SK-N-SH treated with all-trans-retinoic acid at 6 μM for 48 hours (cell line): ENCODE results near the gene FBXO38.

Source experiments
- ARNTL ChIP-seq: fragments of 450-650 bp; formaldehyde crosslinking; IDR thresholded peaks from 2 replicates; pipeline ENCODE4 v1.5.0; 2020; ENCODE audit warnings: low read depth, mild to moderate bottlenecking, moderate library complexity, borderline replicate concordance
- CSDC2 ChIP-seq: fragments of 250-450 bp; sonication (Bioruptor Pico); IDR thresholded peaks from 2 replicates; pipeline ENCODE4 v1.5.0; 2020; ENCODE audit warnings: mild to moderate bottlenecking, moderate library complexity
- GLIS3 ChIP-seq: fragments of 250-450 bp; sonication (Bioruptor Pico); IDR thresholded peaks from 2 replicates; pipeline ENCODE4 v1.5.0; 2020; ENCODE audit warnings: mild to moderate bottlenecking, moderate library complexity
- OSR1 ChIP-seq: fragments of 250-450 bp; sonication (Bioruptor Pico); IDR thresholded peaks from 2 replicates; pipeline ENCODE4 v1.8.0; 2022; ENCODE audit warnings: moderate library complexity, mild to moderate bottlenecking, inconsistent platforms
- RARB ChIP-seq: fragments of 250-450 bp; sonication (Bioruptor Pico); IDR thresholded peaks from 2 replicates; pipeline ENCODE4 v1.8.0; 2021; ENCODE audit warnings: mild to moderate bottlenecking, moderate library complexity
- TCF4 ChIP-seq: fragments of 250-450 bp; sonication (Bioruptor Pico); IDR thresholded peaks from 2 replicates; pipeline ENCODE4 v1.8.0; 2021; ENCODE audit warnings: mild to moderate bottlenecking, moderate library complexity, borderline replicate concordance
- TOX ChIP-seq: fragments of 250-450 bp; sonication (Bioruptor Pico); IDR thresholded peaks from 2 replicates; pipeline ENCODE4 v1.8.0; 2021; ENCODE audit warnings: mild to moderate bottlenecking, moderate library complexity, borderline replicate concordance
- ZC3H10 ChIP-seq: fragments of 250-450 bp; sonication (Bioruptor Pico); IDR thresholded peaks from 2 replicates; pipeline ENCODE4 v1.5.1; 2021; ENCODE audit warnings: mild to moderate bottlenecking, moderate library complexity
- ZFP3 ChIP-seq: fragments of 250-450 bp; sonication (Bioruptor Pico); IDR thresholded peaks from 2 replicates; pipeline ENCODE4 v1.5.0; 2020; ENCODE audit warnings: mild to moderate bottlenecking, moderate library complexity
- ZFP30 ChIP-seq: fragments of 450-650 bp; formaldehyde crosslinking; IDR thresholded peaks from 2 replicates; pipeline ENCODE4 v1.5.0; 2022; ENCODE audit warnings: mild to moderate bottlenecking, moderate library complexity
- ZNF565 ChIP-seq: fragments of 450-650 bp; formaldehyde crosslinking; conservative IDR thresholded peaks from 2 replicates; pipeline ENCODE4 v1.5.0; 2020; ENCODE audit warnings: low read depth, mild to moderate bottlenecking, moderate library complexity
- TF ChIP-seq, protein P1 (sequence below): fragments of 250-450 bp; sonication (Bioruptor Pico); IDR thresholded peaks from 2 replicates; pipeline ENCODE4 v1.8.0; 2020; ENCODE audit warnings: mild to moderate bottlenecking, moderate library complexity, borderline replicate concordance
- TF ChIP-seq, protein P2 (sequence below): fragments of 250-450 bp; sonication (Bioruptor Pico); IDR thresholded peaks from 2 replicates; pipeline ENCODE4 v1.5.0; 2020; ENCODE audit warnings: mild to moderate bottlenecking, moderate library complexity

DNA sequence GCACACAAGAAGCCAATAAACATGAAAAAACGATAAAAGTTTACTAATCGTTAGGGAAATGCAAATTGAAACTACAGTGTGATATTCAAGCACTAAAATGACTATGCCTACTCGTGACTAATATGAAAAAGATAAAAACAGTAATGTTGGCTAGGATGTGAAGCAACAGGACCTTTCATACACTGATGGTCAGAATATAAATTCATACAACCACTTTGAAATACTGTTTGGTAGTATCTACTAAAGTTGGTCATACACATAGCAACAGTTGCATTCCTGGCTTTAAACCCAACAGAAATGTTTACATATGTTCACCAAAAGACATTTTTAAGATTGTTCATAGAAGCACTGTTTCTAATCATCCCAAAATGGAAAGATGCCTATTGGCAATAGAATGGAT is 24.3 kb downstream of the FBXO38 start:
- no peak for TF ChIP-seq OSR1 (CRISPR knock-in tag)
- no peak for TF ChIP-seq RARB
- TF ChIP-seq, protein P1, sequence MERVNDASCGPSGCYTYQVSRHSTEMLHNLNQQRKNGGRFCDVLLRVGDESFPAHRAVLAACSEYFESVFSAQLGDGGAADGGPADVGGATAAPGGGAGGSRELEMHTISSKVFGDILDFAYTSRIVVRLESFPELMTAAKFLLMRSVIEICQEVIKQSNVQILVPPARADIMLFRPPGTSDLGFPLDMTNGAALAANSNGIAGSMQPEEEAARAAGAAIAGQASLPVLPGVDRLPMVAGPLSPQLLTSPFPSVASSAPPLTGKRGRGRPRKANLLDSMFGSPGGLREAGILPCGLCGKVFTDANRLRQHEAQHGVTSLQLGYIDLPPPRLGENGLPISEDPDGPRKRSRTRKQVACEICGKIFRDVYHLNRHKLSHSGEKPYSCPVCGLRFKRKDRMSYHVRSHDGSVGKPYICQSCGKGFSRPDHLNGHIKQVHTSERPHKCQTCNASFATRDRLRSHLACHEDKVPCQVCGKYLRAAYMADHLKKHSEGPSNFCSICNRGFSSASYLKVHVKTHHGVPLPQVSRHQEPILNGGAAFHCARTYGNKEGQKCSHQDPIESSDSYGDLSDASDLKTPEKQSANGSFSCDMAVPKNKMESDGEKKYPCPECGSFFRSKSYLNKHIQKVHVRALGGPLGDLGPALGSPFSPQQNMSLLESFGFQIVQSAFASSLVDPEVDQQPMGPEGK (CRISPR knock-in tag), result no peak
- TF ChIP-seq ARNTL (CRISPR knock-in tag), result no peak
- no peak for TF ChIP-seq ZNF565
- TF ChIP-seq ZFP30, result no peak
- TF ChIP-seq GLIS3 (CRISPR knock-in tag), result no peak
- TF ChIP-seq ZFP3, result no peak
- TF ChIP-seq TCF4, result no peak
- no peak for TF ChIP-seq CSDC2 (CRISPR knock-in tag)
- TF ChIP-seq, protein P2, sequence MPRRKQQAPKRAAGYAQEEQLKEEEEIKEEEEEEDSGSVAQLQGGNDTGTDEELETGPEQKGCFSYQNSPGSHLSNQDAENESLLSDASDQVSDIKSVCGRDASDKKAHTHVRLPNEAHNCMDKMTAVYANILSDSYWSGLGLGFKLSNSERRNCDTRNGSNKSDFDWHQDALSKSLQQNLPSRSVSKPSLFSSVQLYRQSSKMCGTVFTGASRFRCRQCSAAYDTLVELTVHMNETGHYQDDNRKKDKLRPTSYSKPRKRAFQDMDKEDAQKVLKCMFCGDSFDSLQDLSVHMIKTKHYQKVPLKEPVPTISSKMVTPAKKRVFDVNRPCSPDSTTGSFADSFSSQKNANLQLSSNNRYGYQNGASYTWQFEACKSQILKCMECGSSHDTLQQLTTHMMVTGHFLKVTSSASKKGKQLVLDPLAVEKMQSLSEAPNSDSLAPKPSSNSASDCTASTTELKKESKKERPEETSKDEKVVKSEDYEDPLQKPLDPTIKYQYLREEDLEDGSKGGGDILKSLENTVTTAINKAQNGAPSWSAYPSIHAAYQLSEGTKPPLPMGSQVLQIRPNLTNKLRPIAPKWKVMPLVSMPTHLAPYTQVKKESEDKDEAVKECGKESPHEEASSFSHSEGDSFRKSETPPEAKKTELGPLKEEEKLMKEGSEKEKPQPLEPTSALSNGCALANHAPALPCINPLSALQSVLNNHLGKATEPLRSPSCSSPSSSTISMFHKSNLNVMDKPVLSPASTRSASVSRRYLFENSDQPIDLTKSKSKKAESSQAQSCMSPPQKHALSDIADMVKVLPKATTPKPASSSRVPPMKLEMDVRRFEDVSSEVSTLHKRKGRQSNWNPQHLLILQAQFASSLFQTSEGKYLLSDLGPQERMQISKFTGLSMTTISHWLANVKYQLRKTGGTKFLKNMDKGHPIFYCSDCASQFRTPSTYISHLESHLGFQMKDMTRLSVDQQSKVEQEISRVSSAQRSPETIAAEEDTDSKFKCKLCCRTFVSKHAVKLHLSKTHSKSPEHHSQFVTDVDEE (CRISPR knock-in tag), result no peak
- TF ChIP-seq TOX, result no peak
- no peak for TF ChIP-seq ZC3H10 (CRISPR knock-in tag)
